ENCODE measurements around the gene AP3B1. TPM values are rescaled to one million over a fixed set of nuclear protein-coding genes. Genes with fewer than 3 reads are reported as not detected.

AP3B1 gene
- total and polyA plus RNA-seq, 2 of the 8 experiments (the other 6 are each of a cell fraction or from before 2014, with no cell fraction given) = 45.8 to 48.3 TPM

- H3K27me3 ChIP-seq (replicated peaks in 1 of 4; ENCODE audit: control insufficient read depth in 3 of 4, extremely low read depth in 1 of 4, insufficient read depth in 3 of 4, low read length in 3 of 4) = no peaks in the 10 kb centered on the region
- DNase-seq (ENCODE audit: low read depth in 1 of 2, low spot score in 2 of 2) = no peak
- no peak overlapping the region for H2BK15ac ChIP-seq (ENCODE audit: low read length)
- H3K9ac ChIP-seq (replicated peaks in 1 of 4; ENCODE audit: extremely low read depth in 1 of 4, low read depth in 3 of 4, low read length in 3 of 4) = peak overlapping the region in 1 of 4 experiments; percentile 34; a peak in 1 of 7 replicates
- no peaks in the 10 kb centered on the region for H3K9me3 ChIP-seq (ENCODE audit: insufficient read depth in 2 of 2, low read depth in 1 of 2, low read length in 1 of 2)
- CTCF ChIA-PET (ENCODE audit: partially characterized antibody) = interaction anchor here (0.6 to 2.1 kb wide), 9 partner anchors 11 to 837 kb away, joined by 3 to 7 read pairs (median 3); no protein-coding TSS in a partner anchor
- H3K36me3 ChIP-seq (ENCODE audit: control insufficient read depth in 2 of 4, insufficient read depth in 4 of 4, low read length in 3 of 4) = peaks cover 0 to 4% (median 2%) of the 10 kb centered on the region in 4 experiments; a peak in 2 of 8 replicates
- no peak for TF ChIP-seq BACH1 (IDR thresholded peaks at IDR 0.05; ENCODE audit: low read length)
- no peak for TF ChIP-seq EP300 (IDR thresholded peaks at IDR 0.05; ENCODE audit: borderline replicate concordance in 1 of 2, low read depth in 2 of 2, low read length in 2 of 2)
- peak; percentile 74 to 80 for TF ChIP-seq RAD21 (IDR thresholded peaks at IDR 0.05 in 1 of 2, conservative IDR thresholded peaks at IDR 0.05 in 1 of 2; ENCODE audit: low read depth in 2 of 2, low read length in 2 of 2)
- TF ChIP-seq CTCF (IDR thresholded peaks at IDR 0.05; ENCODE audit: control extremely low read depth in 1 of 3, insufficient read depth in 1 of 3, low read depth in 1 of 3, low read length in 3 of 3) = peak in 2 of 3 experiments; percentile 34 to 64; a peak in 2 of 4 replicates
- no peak for TF ChIP-seq ZNF274 (IDR thresholded peaks at IDR 0.05; ENCODE audit: borderline replicate concordance, extremely low read depth, low read length)
- TF ChIP-seq EGR1 (IDR thresholded peaks at IDR 0.05; ENCODE audit: borderline replicate concordance, low read depth, low read length) = no peak
- H3K23ac ChIP-seq (ENCODE audit: insufficient read length) = no peak overlapping the region
- no peak overlapping the region for H4K8ac ChIP-seq (ENCODE audit: extremely low read depth, insufficient read depth, low read length)
- H3K14ac ChIP-seq (ENCODE audit: insufficient read length) = no peak overlapping the region
- peak; percentile 77 for FAIRE-seq
- H2BK20ac ChIP-seq (ENCODE audit: low read length) = no peak overlapping the region
- no peak overlapping the region for H2BK5ac ChIP-seq (ENCODE audit: low read depth, low read length)
- no peak overlapping the region for H3K18ac ChIP-seq (ENCODE audit: extremely low read depth, low read length)
- no peak overlapping the region for H2BK12ac ChIP-seq (ENCODE audit: low read depth, low read length)
- H3K79me1 ChIP-seq (ENCODE audit: low read depth, low read length) = no peaks in the 10 kb centered on the region
- H2AFZ ChIP-seq (ENCODE audit: low read length) = no peak overlapping the region
- H3K4me3 ChIP-seq (ENCODE audit: extremely low read depth in 1 of 4, insufficient read depth in 2 of 4, low read depth in 3 of 4, low read length in 4 of 4) = no peak overlapping the region
- no peak overlapping the region for H2BK120ac ChIP-seq (replicated peaks; ENCODE audit: low read depth, low read length)
- no peak overlapping the region for H2AK5ac ChIP-seq (ENCODE audit: low read depth, low read length)
- no peak overlapping the region for H4K91ac ChIP-seq (replicated peaks; ENCODE audit: insufficient read length, low read length)
- H3K4me2 ChIP-seq (ENCODE audit: insufficient read depth in 1 of 2, low read depth in 2 of 2, low read length in 2 of 2) = no peak overlapping the region
- no peaks in the 10 kb centered on the region for H3K79me2 ChIP-seq (ENCODE audit: control insufficient read depth in 1 of 2, insufficient read depth in 2 of 2, low read length in 2 of 2)
- no peaks in the 10 kb centered on the region for H4K20me1 ChIP-seq (replicated peaks in 1 of 2; ENCODE audit: control insufficient read depth in 1 of 2, insufficient read depth in 2 of 2, low read length in 2 of 2)
- H3K4ac ChIP-seq (replicated peaks; ENCODE audit: insufficient read length, low read depth, low read length) = no peak overlapping the region
- H3K4me1 ChIP-seq (replicated peaks in 1 of 4; ENCODE audit: control insufficient read depth in 3 of 4, insufficient read depth in 4 of 4, low read length in 3 of 4) = no peaks in the 10 kb centered on the region
- H3K56ac ChIP-seq (replicated peaks; ENCODE audit: insufficient read length, low read depth, low read length) = no peak overlapping the region
- POLR2A ChIA-PET (ENCODE audit: partially characterized antibody) = interaction anchor here (0.6 kb wide), 1 partner anchor 236 kb away, joined by 4 read pairs; no protein-coding TSS in a partner anchor
- H3K27ac ChIP-seq (ENCODE audit: low read depth, low read length) = no peak overlapping the region
- H4K5ac ChIP-seq (ENCODE audit: insufficient read length, low read depth, low read length) = no peak overlapping the region
- WGBS, 2 experiments (ENCODE audit: extremely low coverage in 1 of 2, insufficient coverage in 1 of 2, insufficient read length in 1 of 2, insufficient replicate concordance in 2 of 2, low coverage in 1 of 2, low lambda C conversion rate in 2 of 2, missing lambda C conversion rate in 1 of 2) = 92% methylated on average over 3 of the region's 3 CpGs; no CpG with 5 or more reads in 1 of the 2 experiments
- H3K23me2 ChIP-seq (ENCODE audit: low read depth, low read length) = no peaks in the 10 kb centered on the region
Observed at GRCh38 chr5:78162253-78162862, 132.1 kb downstream of the AP3B1 start.

Measured in H1 (cell line).